WERI-Rb-1 (cell line): Measurements from ENCODE around the gene DBX1.

Experiments used
- DNase-seq: peaks from one replicate; pipeline ENCODE4 v3.0.0-alpha.2; 2020
- H3K27ac ChIP-seq: fragments of 250-450 bp; sonication (Bioruptor Pico); 2 replicates; pipeline ENCODE4 v1.5.1; 2020; ENCODE audit warnings: mild to moderate bottlenecking, moderate library complexity
- H3K27me3 ChIP-seq: fragments of 250-450 bp; sonication (Bioruptor Pico); 2 replicates; pipeline ENCODE4 v1.5.1; 2021; ENCODE audit warnings: mild to moderate bottlenecking, low read depth, moderate library complexity; ENCODE audit not compliant: insufficient read depth, severe bottlenecking
- H3K36me3 ChIP-seq: fragments of 250-450 bp; sonication (Bioruptor Pico); 2 replicates; pipeline ENCODE4 v1.5.1; 2020; ENCODE audit warnings: mild to moderate bottlenecking, moderate library complexity
- H3K4me3 ChIP-seq: 2 replicates; pipeline ENCODE4 v1.5.1; 2011; ENCODE audit warnings: low read depth, mild to moderate bottlenecking, control low read depth, low read length
- H3K9me3 ChIP-seq: fragments of 250-450 bp; sonication (Bioruptor Pico); 2 replicates; pipeline ENCODE4 v1.5.1; 2021; ENCODE audit warnings: mild to moderate bottlenecking, moderate library complexity; ENCODE audit not compliant: severe bottlenecking
- TF ChIP-seq, protein P1 (sequence below): IDR thresholded peaks from 2 replicates; pipeline ENCODE4 v1.5.1; 2011; ENCODE audit warnings: low read depth, mild to moderate bottlenecking, control low read depth, inconsistent platforms, low read length

The DBX1 gene

DNA sequence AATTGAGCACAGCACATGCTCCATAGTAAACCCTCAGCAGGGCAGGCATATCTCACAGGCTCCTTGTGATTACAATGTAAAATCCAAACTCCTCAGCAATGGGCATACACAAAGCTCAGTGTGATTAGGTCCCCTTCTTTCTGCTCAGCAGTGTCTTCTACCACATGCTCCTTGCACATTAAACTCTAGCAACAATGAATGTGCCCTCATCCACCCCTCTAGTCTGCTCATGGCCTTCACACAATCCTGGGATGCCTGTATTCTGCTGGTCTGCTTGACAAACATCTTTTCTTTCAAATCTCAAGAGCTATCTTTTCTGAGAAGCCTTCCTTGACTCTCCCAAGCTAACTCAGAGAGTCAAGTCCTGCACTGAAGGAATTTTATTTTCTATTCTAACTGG is 32.4 kb upstream of the DBX1 start:
- no peak for DNase-seq
- Histone ChIP-seq H3K27ac (no peak overlapping the region), H3K36me3 (no peaks in the 10 kb centered on the region), H3K4me3 (no peak overlapping the region), H3K27me3 (no peaks in the 10 kb centered on the region), H3K9me3 (no peaks in the 10 kb centered on the region)
- TF ChIP-seq, protein P1, sequence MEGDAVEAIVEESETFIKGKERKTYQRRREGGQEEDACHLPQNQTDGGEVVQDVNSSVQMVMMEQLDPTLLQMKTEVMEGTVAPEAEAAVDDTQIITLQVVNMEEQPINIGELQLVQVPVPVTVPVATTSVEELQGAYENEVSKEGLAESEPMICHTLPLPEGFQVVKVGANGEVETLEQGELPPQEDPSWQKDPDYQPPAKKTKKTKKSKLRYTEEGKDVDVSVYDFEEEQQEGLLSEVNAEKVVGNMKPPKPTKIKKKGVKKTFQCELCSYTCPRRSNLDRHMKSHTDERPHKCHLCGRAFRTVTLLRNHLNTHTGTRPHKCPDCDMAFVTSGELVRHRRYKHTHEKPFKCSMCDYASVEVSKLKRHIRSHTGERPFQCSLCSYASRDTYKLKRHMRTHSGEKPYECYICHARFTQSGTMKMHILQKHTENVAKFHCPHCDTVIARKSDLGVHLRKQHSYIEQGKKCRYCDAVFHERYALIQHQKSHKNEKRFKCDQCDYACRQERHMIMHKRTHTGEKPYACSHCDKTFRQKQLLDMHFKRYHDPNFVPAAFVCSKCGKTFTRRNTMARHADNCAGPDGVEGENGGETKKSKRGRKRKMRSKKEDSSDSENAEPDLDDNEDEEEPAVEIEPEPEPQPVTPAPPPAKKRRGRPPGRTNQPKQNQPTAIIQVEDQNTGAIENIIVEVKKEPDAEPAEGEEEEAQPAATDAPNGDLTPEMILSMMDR, result no peak

DNA sequence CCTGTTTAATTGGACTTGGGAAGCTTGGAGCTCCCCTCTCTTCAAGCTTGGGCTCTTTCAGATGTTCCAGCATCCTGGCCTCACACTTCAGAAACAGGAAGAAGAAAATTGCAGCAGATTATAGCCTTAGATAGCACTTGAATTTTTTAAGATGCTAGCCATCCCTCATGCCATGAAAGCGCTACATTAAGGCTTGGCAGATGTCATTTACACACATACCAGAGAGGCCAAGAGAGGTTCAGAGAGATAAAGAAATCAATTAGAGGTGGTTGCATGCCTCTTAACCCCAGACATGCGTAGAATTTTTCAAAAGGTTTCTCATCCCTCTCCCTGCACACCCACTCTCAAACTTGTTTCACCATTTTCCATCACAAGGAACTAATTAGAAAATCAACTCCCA is 31.9 kb upstream of the DBX1 start:
- no peak overlapping the region for H3K27ac ChIP-seq
- H3K27me3 ChIP-seq, result no peaks in the 10 kb centered on the region
- no peak for DNase-seq
- TF ChIP-seq, protein P1, result no peak
- H3K4me3 ChIP-seq, result no peak overlapping the region
- H3K36me3 ChIP-seq, result no peaks in the 10 kb centered on the region
- H3K9me3 ChIP-seq, result no peaks in the 10 kb centered on the region

DNA sequence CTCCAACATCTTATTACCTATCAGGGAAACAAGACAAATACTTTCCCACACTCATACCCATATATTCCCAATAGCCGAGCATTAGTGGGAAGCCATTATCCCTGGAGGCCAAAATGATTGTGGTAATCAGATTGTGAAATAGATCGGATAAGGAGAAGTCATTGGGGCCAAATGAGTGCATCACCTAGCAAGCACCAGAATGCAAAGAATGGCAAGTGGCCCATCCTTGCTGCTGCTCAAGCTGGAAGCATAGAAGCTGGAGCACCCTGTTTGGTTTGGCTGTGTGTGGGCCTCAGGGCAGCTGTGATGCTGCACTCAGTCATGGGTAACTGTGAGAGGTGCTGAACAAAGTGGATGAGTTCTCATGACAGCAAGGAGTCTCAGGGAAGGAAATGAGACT is 18.7 kb upstream of the DBX1 start:
- no peak overlapping the region for H3K27ac ChIP-seq
- TF ChIP-seq, protein P1, result no peak
- H3K9me3 ChIP-seq, result peaks cover 3% of the 10 kb centered on the region
- H3K27me3 ChIP-seq, result peaks cover 10% of the 10 kb centered on the region
- H3K4me3 ChIP-seq, result no peak overlapping the region
- no peak for DNase-seq
- H3K36me3 ChIP-seq, result no peaks in the 10 kb centered on the region

DNA sequence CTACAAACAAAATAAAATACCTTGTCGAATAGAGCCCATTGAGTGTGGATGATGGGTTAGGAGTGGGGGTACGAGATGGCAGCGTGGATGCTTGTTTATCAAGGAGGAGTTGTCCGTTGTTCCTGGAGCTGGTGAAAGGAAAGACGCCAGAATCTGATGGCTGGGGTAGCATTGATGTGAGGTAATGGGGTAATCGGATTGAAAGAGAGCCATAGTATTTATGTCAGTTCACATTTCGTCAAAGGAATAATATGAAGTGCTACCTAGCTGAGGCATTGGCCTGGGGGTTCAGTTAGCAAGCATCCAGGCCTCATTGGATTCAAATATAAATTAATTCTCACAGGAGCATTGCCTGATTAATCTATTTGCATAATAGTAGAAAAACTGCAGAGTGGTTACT is 16.9 kb upstream of the DBX1 start:
- no peaks in the 10 kb centered on the region for H3K36me3 ChIP-seq
- peaks cover 10% of the 10 kb centered on the region for H3K27me3 ChIP-seq
- no peak overlapping the region for H3K27ac ChIP-seq
- no peak overlapping the region for H3K4me3 ChIP-seq
- DNase-seq, result no peak
- H3K9me3 ChIP-seq, result peaks cover 2% of the 10 kb centered on the region
- TF ChIP-seq, protein P1, result no peak

DNA sequence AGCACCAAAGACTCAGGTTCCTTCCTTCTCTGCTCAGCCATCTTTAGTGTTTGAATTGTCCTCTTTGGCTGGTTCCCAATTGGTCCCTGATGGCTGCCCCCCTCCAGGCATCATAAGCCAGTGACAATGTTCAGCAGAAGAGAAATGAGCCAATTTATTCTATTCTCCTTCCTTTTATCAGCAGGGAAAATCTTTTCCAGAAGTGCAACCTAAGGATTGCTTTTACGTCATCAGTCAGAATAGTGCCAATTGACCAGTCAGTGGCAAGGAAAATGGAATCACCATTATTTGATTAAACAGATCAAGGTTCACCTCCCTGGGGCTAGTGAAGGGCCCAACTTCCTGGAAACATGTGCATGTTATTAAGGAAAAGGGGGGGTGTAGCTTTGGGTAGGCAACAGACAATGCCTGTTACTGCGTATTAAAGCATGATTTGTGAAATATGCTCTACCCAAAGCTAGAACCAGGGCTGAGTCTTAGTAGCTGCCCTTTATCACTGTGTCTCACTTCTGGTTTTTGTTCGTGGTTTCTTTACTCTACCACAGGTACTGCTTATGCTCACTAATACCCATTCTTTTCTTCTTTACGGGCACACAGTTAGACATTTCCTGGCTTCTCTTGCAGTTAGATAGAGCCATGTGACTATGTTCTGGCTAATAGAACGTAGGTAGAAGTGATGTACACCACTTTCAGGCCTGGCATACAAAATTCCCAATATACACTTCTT is 12.6 kb upstream of the DBX1 start:
- Histone ChIP-seq H3K9me3 (no peaks in the 10 kb centered on the region), H3K27me3 (peaks cover 10% of the 10 kb centered on the region), H3K4me3 (no peak overlapping the region), H3K27ac (no peak overlapping the region), H3K36me3 (no peaks in the 10 kb centered on the region)
- TF ChIP-seq, protein P1, result no peak
- no peak for DNase-seq
